MM.1S (cell line): ENCODE measurements around the gene DCTN5.

Experiments used
- DNase-seq: peaks from one replicate; pipeline ENCODE4 v3.0.0-alpha.2; 2015
- H2AFZ ChIP-seq: fragments of 300-600 bp; sonication (generic); 2 replicates; pipeline ENCODE4 v1.6.0; 2016; ENCODE audit warnings: antibody characterized with exemption, low read length
- H3F3A ChIP-seq: fragments of 300-600 bp; sonication (generic); 2 replicates; pipeline ENCODE4 v1.6.1; 2016; ENCODE audit warnings: mild to moderate bottlenecking, antibody characterized with exemption, low read length, moderate library complexity, mixed read lengths; ENCODE audit not compliant: insufficient read depth
- H3K27ac ChIP-seq: fragments of 300-600 bp; sonication (generic); 2 replicates; pipeline ENCODE4 v1.5.1; 2016; ENCODE audit warnings: mild to moderate bottlenecking, low read length
- H3K27me3 ChIP-seq: fragments of 300-600 bp; sonication (generic); replicated peaks from 2 replicates; pipeline ENCODE4 v1.6.0; 2016; ENCODE audit warnings: low read length; ENCODE audit not compliant: insufficient read depth
- H3K36me3 ChIP-seq: fragments of 300-600 bp; sonication (generic); replicated peaks from 2 replicates; pipeline ENCODE4 v1.6.1; 2016; ENCODE audit warnings: mild to moderate bottlenecking, low read length, mixed read lengths; ENCODE audit not compliant: insufficient read depth
- H3K4me1 ChIP-seq: fragments of 300-600 bp; sonication (generic); 2 replicates; pipeline ENCODE4 v1.6.1; 2016; ENCODE audit warnings: low read length, mixed read lengths
- H3K4me2 ChIP-seq: fragments of 300-600 bp; sonication (generic); 2 replicates; pipeline ENCODE4 v1.6.0; 2016; ENCODE audit warnings: low read depth, low read length
- H3K4me3 ChIP-seq: fragments of 300-600 bp; sonication (generic); 2 replicates; pipeline ENCODE4 v1.5.1; 2016; ENCODE audit warnings: low read length, mixed read lengths
- H3K79me2 ChIP-seq: fragments of 300-600 bp; sonication (generic); 2 replicates; pipeline ENCODE4 v1.6.1; 2016; ENCODE audit warnings: mixed run types, low read length, mixed read lengths
- H3K9ac ChIP-seq: fragments of 300-600 bp; sonication (generic); 2 replicates; pipeline ENCODE4 v1.6.1; 2016; ENCODE audit warnings: low read length, mixed read lengths
- H3K9me2 ChIP-seq: fragments of 300-600 bp; sonication (generic); replicated peaks from 2 replicates; pipeline ENCODE4 v1.6.1; 2016; ENCODE audit warnings: mild to moderate bottlenecking, low read length, mixed read lengths; ENCODE audit not compliant: insufficient read depth
- H3K9me3 ChIP-seq: fragments of 300-600 bp; sonication (generic); replicated peaks from 2 replicates; pipeline ENCODE4 v1.6.1; 2016; ENCODE audit warnings: mild to moderate bottlenecking, low read length, mixed read lengths; ENCODE audit not compliant: insufficient read depth
- H4K20me1 ChIP-seq: fragments of 300-600 bp; sonication (generic); 2 replicates; pipeline ENCODE4 v1.6.1; 2016; ENCODE audit warnings: mild to moderate bottlenecking, low read length, moderate library complexity, mixed read lengths; ENCODE audit not compliant: insufficient read depth
- CTCF ChIP-seq: fragments of 300-600 bp; sonication (generic); IDR thresholded peaks from 2 replicates; pipeline ENCODE4 v1.5.1; 2016; ENCODE audit warnings: antibody characterized with exemption, low read length, mixed read lengths
- EZH2 ChIP-seq: fragments of 300-600 bp; sonication (generic); optimal IDR thresholded peaks from 2 replicates; pipeline ENCODE3; 2017; ENCODE audit warnings: low read depth, mild to moderate bottlenecking, antibody characterized with exemption, low read length, mixed read lengths
- EZH2phosphoT487 ChIP-seq: fragments of 300-600 bp; sonication (generic); IDR thresholded peaks from 2 replicates; pipeline ENCODE4 v1.6.1; 2018; ENCODE audit warnings: antibody characterized with exemption, low read length

DCTN5 gene

GRCh38 chr16:23683487-23683886, 42.2 kb downstream of the DCTN5 start:
- Histone ChIP-seq H3K4me3 (no peak overlapping the region), H3K9me2 (no peaks in the 10 kb centered on the region), H3K36me3 (peaks cover 19% of the 10 kb centered on the region; the same call in 1 of the 2 replicates), H3F3A (no peaks in the 10 kb centered on the region; the same call in 1 of the 2 replicates), H3K79me2 (peaks cover 59% of the 10 kb centered on the region), H3K9ac (no peak overlapping the region), H3K27ac (no peak overlapping the region), H4K20me1 (no peaks in the 10 kb centered on the region), H3K9me3 (no peaks in the 10 kb centered on the region), H3K4me2 (no peak overlapping the region), H3K27me3 (no peaks in the 10 kb centered on the region), H2AFZ (no peak overlapping the region), H3K4me1 (peaks cover 10% of the 10 kb centered on the region)
- DNase-seq = no peak
- TF ChIP-seq EZH2 (no peak), CTCF (no peak), EZH2phosphoT487 (no peak)

- Histone ChIP-seq H3K27ac (no peak overlapping the region), H3K4me2 (no peak overlapping the region), H3K27me3 (no peaks in the 10 kb centered on the region), H3K9me2 (no peaks in the 10 kb centered on the region), H3K4me1 (no peaks in the 10 kb centered on the region), H3K79me2 (peaks cover 23% of the 10 kb centered on the region), H3K9me3 (no peaks in the 10 kb centered on the region), H3K4me3 (no peak overlapping the region), H3K9ac (no peak overlapping the region), H2AFZ (no peak overlapping the region), H3K36me3 (peaks cover 17% of the 10 kb centered on the region; the same call in 1 of the 2 replicates), H3F3A (peaks cover 2% of the 10 kb centered on the region; the same call in 1 of the 2 replicates), H4K20me1 (no peaks in the 10 kb centered on the region)
- DNase-seq = no peak
- no peak for TF ChIP-seq EZH2phosphoT487
- TF ChIP-seq CTCF = no peak
- TF ChIP-seq EZH2 = no peak
Measured at GRCh38 chr16:23687034-23687808, 46.0 kb downstream of the DCTN5 start.

- TF ChIP-seq EZH2phosphoT487 = no peak
- TF ChIP-seq EZH2 = no peak
- no peak for TF ChIP-seq CTCF
- Histone ChIP-seq H3K27ac (no peak overlapping the region), H3K4me1 (no peaks in the 10 kb centered on the region), H3K9me3 (no peaks in the 10 kb centered on the region), H3K4me2 (no peak overlapping the region), H3K79me2 (peaks cover 4% of the 10 kb centered on the region), H3F3A (0 out of 2 replicates have a peak, but pooled peaks cover 2% of the 10 kb centered on the region), H3K9ac (no peak overlapping the region), H3K4me3 (no peak overlapping the region), H3K36me3 (0 out of 2 replicates have a peak, but pooled peaks cover 14% of the 10 kb centered on the region), H3K9me2 (no peaks in the 10 kb centered on the region), H2AFZ (no peak overlapping the region), H3K27me3 (no peaks in the 10 kb centered on the region), H4K20me1 (no peaks in the 10 kb centered on the region)
- no peak for DNase-seq
Measured at GRCh38 chr16:23689442-23690187, 48.3 kb downstream of the DCTN5 start.
